ENCODE measurements around the gene EID1.
A peak's percentile ranks its signal among the peaks of the same experiment; 100 is the strongest.

EID1 gene, protein sequence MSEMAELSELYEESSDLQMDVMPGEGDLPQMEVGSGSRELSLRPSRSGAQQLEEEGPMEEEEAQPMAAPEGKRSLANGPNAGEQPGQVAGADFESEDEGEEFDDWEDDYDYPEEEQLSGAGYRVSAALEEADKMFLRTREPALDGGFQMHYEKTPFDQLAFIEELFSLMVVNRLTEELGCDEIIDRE

GRCh38 chr15:48877630-48878595 lies at the start of gene EID1:
Gene EID1 (plus strand): TSS chr15:48878134. CDS start chr15:48878177, 43 bp downstream.
- Histone ChIP-seq H3K4me3 (ENCODE audit: low read length in 2 of 2) (peak within 1 kb of the TSS; percentile 97 to 98), H3K36me3 (ENCODE audit: control insufficient read depth in 2 of 2, insufficient read depth in 2 of 2, low read length in 2 of 2) (no peaks in the 10 kb centered on the region), H3K27me3 (ENCODE audit: control insufficient read depth in 1 of 2, insufficient read depth in 2 of 2, low read length in 2 of 2) (no peaks in the 10 kb centered on the region), H3K4me1 (ENCODE audit: control insufficient read depth, insufficient read depth, low read length) (peaks cover 12% of the 10 kb centered on the region), H3K27ac (ENCODE audit: low read length) (peak within 1 kb of the TSS; percentile 94), H3K9ac (ENCODE audit: low read length in 2 of 2) (peak within 1 kb of the TSS; percentile 94 to 97), H3K9me3 (ENCODE audit: control insufficient read depth in 2 of 2, low read length in 2 of 2) (no peaks in the 10 kb centered on the region)

- Histone ChIP-seq H3K9ac (ENCODE audit: low read length in 2 of 2) (no peak overlapping the region), H3K4me1 (ENCODE audit: control insufficient read depth, insufficient read depth, low read length) (no peaks in the 10 kb centered on the region), H3K36me3 (ENCODE audit: control insufficient read depth in 2 of 2, insufficient read depth in 2 of 2, low read length in 2 of 2) (peaks cover 0 to 1% of the 10 kb centered on the region in 2 donors), H3K27ac (ENCODE audit: low read length) (no peak overlapping the region), H3K9me3 (ENCODE audit: control insufficient read depth in 2 of 2, low read length in 2 of 2) (peaks cover 0 to 5% of the 10 kb centered on the region in 2 donors), H3K4me3 (ENCODE audit: low read length in 2 of 2) (no peak overlapping the region), H3K27me3 (ENCODE audit: control insufficient read depth in 1 of 2, insufficient read depth in 2 of 2, low read length in 2 of 2) (no peaks in the 10 kb centered on the region)
These were observed 49.5 kb upstream of the EID1 start for GRCh38 chr15:48828471-48828870.

DNA sequence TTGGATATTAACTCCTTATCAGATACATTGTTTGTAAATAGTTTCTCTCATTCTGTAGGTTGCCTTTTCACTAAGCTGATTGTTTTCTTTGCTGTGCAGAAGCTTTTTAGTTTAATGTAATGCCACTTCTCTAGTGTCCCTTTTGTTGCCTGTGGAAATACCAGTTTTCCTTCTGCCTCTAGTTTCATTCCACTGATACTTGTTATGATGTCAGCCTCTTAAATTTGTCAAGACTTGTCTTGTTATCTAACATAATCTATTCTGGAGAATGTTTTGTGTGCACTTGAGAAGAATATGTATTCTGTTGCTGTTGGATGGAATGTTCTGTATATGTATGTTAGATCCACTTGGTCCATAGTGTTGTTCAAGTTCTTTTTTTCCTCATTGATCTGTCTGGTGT lies 49.0 kb upstream of the EID1 start:
- Histone ChIP-seq H3K36me3 (ENCODE audit: control insufficient read depth in 2 of 2, insufficient read depth in 2 of 2, low read length in 2 of 2) (peaks cover 0 to 5% of the 10 kb centered on the region in 2 donors), H3K27ac (ENCODE audit: low read length) (no peak overlapping the region), H3K9ac (ENCODE audit: low read length in 2 of 2) (no peak overlapping the region), H3K4me3 (ENCODE audit: low read length in 2 of 2) (no peak overlapping the region), H3K27me3 (ENCODE audit: control insufficient read depth in 1 of 2, insufficient read depth in 2 of 2, low read length in 2 of 2) (no peaks in the 10 kb centered on the region), H3K4me1 (ENCODE audit: control insufficient read depth, insufficient read depth, low read length) (no peaks in the 10 kb centered on the region), H3K9me3 (ENCODE audit: control insufficient read depth in 2 of 2, low read length in 2 of 2) (peaks cover 0 to 6% of the 10 kb centered on the region in 2 donors)

GRCh38 chr15:48832648-48833047 lies 45.3 kb upstream of the EID1 start:
- no peak overlapping the region for H3K27ac ChIP-seq (ENCODE audit: low read length)
- no peak overlapping the region for H3K9ac ChIP-seq (ENCODE audit: low read length in 2 of 2)
- no peak overlapping the region for H3K4me3 ChIP-seq (ENCODE audit: low read length in 2 of 2)
- H3K27me3 ChIP-seq (ENCODE audit: control insufficient read depth in 1 of 2, insufficient read depth in 2 of 2, low read length in 2 of 2), result no peaks in the 10 kb centered on the region
- no peaks in the 10 kb centered on the region for H3K4me1 ChIP-seq (ENCODE audit: control insufficient read depth, insufficient read depth, low read length)
- peaks cover 0 to 5% of the 10 kb centered on the region in 2 donors for H3K36me3 ChIP-seq (ENCODE audit: control insufficient read depth in 2 of 2, insufficient read depth in 2 of 2, low read length in 2 of 2)
- peaks cover 0 to 6% of the 10 kb centered on the region in 2 donors for H3K9me3 ChIP-seq (ENCODE audit: control insufficient read depth in 2 of 2, low read length in 2 of 2)

DNA sequence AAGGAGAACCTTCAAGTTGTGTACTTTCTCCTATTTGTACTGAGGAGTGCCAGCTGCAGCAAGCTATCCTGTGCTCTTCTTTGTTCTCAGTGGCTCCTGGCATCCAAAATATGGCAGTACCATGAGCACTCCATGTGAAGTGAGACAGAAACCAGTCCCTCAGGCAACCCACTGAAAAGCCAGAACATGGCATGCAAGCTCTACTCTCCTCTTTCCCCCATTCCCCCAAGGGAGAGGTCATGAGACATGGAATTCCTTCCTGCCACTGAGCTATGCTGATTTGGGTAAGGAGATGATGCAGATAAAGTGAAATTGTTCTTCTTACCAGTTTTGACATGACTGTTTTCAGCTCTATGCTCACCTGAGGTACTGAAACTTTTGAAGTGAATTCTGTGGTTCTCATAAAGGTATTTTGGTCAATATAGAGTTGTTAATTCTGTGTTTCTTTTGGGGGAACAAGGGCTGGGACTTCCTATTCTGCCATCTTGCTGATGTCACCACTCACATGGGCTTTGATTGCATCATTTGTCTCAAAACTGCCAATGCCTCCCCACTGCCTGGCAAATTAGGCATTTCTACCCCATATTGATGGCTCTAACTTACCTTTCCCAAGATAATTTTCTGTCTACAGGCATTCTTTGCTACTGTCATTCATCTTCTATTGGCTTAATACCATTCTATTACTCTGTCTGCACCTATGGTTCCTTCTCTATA lies 44.3 kb upstream of the EID1 start:
- Histone ChIP-seq H3K4me1 (ENCODE audit: control insufficient read depth, insufficient read depth, low read length) (no peaks in the 10 kb centered on the region), H3K27ac (ENCODE audit: low read length) (no peak overlapping the region)

DNA sequence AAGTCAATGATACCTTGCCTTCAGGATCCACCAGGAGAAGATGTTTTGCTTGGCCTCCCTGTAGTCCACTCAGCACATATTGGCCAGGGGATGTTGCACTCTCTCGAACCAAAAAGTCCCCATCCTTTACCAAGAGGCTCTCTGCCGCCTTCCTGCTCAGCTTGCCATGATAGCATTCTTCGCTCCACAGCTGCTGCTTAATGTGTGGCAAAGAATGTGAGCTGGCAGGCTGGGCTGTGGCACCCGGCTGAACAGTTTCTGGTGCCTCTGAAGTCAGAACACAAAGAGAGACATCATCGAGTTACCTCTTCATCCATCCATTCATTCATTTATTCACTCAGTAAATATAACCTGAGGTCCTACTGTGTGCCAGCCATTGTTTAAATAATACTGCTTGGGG lies 43.2 kb upstream of the EID1 start:
- Histone ChIP-seq H3K9ac (ENCODE audit: low read length in 2 of 2) (no peak overlapping the region), H3K36me3 (ENCODE audit: control insufficient read depth in 2 of 2, insufficient read depth in 2 of 2, low read length in 2 of 2) (peaks cover 0 to 5% of the 10 kb centered on the region in 2 donors), H3K4me1 (ENCODE audit: control insufficient read depth, insufficient read depth, low read length) (no peaks in the 10 kb centered on the region), H3K27me3 (ENCODE audit: control insufficient read depth in 1 of 2, insufficient read depth in 2 of 2, low read length in 2 of 2) (no peaks in the 10 kb centered on the region), H3K4me3 (ENCODE audit: low read length in 2 of 2) (no peak overlapping the region), H3K27ac (ENCODE audit: low read length) (no peak overlapping the region), H3K9me3 (ENCODE audit: control insufficient read depth in 2 of 2, low read length in 2 of 2) (peaks cover 0 to 6% of the 10 kb centered on the region in 2 donors)

More for the DNA sequence above, 44.3 kb upstream of the EID1 start:
- peaks cover 0 to 5% of the 10 kb centered on the region in 2 donors for H3K36me3 ChIP-seq (ENCODE audit: control insufficient read depth in 2 of 2, insufficient read depth in 2 of 2, low read length in 2 of 2)
- no peak overlapping the region for H3K4me3 ChIP-seq (ENCODE audit: low read length in 2 of 2)
- peaks cover 0 to 6% of the 10 kb centered on the region in 2 donors for H3K9me3 ChIP-seq (ENCODE audit: control insufficient read depth in 2 of 2, low read length in 2 of 2)
- H3K9ac ChIP-seq (ENCODE audit: low read length in 2 of 2), result no peak overlapping the region
- H3K27me3 ChIP-seq (ENCODE audit: control insufficient read depth in 1 of 2, insufficient read depth in 2 of 2, low read length in 2 of 2), result no peaks in the 10 kb centered on the region

DNA sequence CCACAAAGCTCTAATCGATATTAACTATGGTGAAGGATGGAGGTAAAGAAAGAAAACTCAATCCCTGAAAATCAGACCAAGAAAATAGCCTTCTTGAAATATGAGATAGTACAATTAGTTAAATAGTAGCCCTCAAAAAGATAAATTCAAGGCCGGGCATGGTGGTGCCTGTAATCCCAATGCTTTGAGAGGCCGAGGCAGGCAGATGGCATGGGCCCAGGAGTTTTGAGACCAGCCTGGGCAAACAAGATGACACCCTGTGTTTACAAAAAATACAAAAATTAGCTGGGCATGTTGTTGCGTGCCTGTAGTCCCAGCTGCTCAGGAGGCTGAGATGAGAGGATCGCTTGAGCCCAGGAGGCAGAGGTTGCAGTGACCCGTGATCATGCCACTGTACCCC lies 35.4 kb upstream of the EID1 start:
- Histone ChIP-seq H3K9ac (ENCODE audit: low read length in 2 of 2) (no peak overlapping the region), H3K4me1 (ENCODE audit: control insufficient read depth, insufficient read depth, low read length) (no peaks in the 10 kb centered on the region), H3K36me3 (ENCODE audit: control insufficient read depth in 2 of 2, insufficient read depth in 2 of 2, low read length in 2 of 2) (no peaks in the 10 kb centered on the region), H3K27me3 (ENCODE audit: control insufficient read depth in 1 of 2, insufficient read depth in 2 of 2, low read length in 2 of 2) (no peaks in the 10 kb centered on the region), H3K4me3 (ENCODE audit: low read length in 2 of 2) (no peak overlapping the region), H3K9me3 (ENCODE audit: control insufficient read depth in 2 of 2, low read length in 2 of 2) (no peaks in the 10 kb centered on the region), H3K27ac (ENCODE audit: low read length) (no peak overlapping the region)

DNA sequence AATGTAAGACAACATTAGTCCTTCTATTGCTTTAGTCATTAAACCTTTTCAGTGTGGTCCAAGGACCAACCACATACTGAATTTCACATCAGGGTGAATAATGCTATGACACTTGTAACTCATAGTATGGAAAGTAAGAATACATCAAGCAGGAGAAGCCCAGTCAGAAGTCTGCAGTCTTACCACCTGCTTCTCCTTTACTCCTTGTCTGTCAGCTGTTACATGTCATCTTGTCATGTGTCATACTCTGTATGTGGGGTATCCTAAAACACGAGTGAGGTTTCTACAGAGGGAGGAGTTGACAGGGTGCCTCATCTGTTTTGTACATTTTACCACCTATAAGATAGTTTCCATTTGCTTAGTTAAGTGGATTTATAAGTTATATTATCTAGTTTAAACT lies 32.8 kb upstream of the EID1 start:
- Histone ChIP-seq H3K36me3 (ENCODE audit: control insufficient read depth in 2 of 2, insufficient read depth in 2 of 2, low read length in 2 of 2) (no peaks in the 10 kb centered on the region), H3K9me3 (ENCODE audit: control insufficient read depth in 2 of 2, low read length in 2 of 2) (no peaks in the 10 kb centered on the region), H3K9ac (ENCODE audit: low read length in 2 of 2) (no peak overlapping the region), H3K27ac (ENCODE audit: low read length) (no peak overlapping the region), H3K4me3 (ENCODE audit: low read length in 2 of 2) (no peak overlapping the region), H3K4me1 (ENCODE audit: control insufficient read depth, insufficient read depth, low read length) (no peaks in the 10 kb centered on the region), H3K27me3 (ENCODE audit: control insufficient read depth in 1 of 2, insufficient read depth in 2 of 2, low read length in 2 of 2) (no peaks in the 10 kb centered on the region)

GRCh38 chr15:48850648-48851047 lies 27.3 kb upstream of the EID1 start:
- no peaks in the 10 kb centered on the region for H3K27me3 ChIP-seq (ENCODE audit: control insufficient read depth in 1 of 2, insufficient read depth in 2 of 2, low read length in 2 of 2)
- peaks cover 2% of the 10 kb centered on the region for H3K4me1 ChIP-seq (ENCODE audit: control insufficient read depth, insufficient read depth, low read length)
- no peaks in the 10 kb centered on the region for H3K36me3 ChIP-seq (ENCODE audit: control insufficient read depth in 2 of 2, insufficient read depth in 2 of 2, low read length in 2 of 2)
- H3K9me3 ChIP-seq (ENCODE audit: control insufficient read depth in 2 of 2, low read length in 2 of 2), result no peaks in the 10 kb centered on the region
- no peak overlapping the region for H3K27ac ChIP-seq (ENCODE audit: low read length)
- H3K9ac ChIP-seq (ENCODE audit: low read length in 2 of 2), result no peak overlapping the region
- H3K4me3 ChIP-seq (ENCODE audit: low read length in 2 of 2), result no peak overlapping the region

DNA sequence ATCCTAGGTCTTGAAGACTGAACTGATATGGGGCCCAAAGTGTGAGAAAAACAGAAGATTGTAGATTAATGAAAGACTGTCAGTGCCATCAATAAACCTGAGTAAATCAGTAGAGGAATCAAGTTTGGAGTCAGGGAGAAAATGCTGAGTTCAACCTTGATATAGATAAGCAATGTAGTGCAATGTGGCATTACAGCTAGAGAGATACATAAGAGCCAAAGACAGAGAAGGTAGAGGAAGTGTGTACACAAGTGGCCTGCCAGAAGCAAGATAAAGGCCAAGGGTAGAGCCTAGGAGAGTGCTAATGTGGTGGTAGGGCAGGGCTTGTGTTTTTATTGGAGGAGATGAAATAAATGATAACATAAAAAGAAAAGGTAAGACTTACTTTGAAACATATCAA lies 26.0 kb upstream of the EID1 start:
- Histone ChIP-seq H3K9ac (ENCODE audit: low read length in 2 of 2) (no peak overlapping the region), H3K4me3 (ENCODE audit: low read length in 2 of 2) (no peak overlapping the region), H3K27me3 (ENCODE audit: control insufficient read depth in 1 of 2, insufficient read depth in 2 of 2, low read length in 2 of 2) (no peaks in the 10 kb centered on the region), H3K27ac (ENCODE audit: low read length) (no peak overlapping the region), H3K36me3 (ENCODE audit: control insufficient read depth in 2 of 2, insufficient read depth in 2 of 2, low read length in 2 of 2) (no peaks in the 10 kb centered on the region), H3K4me1 (ENCODE audit: control insufficient read depth, insufficient read depth, low read length) (peaks cover 2% of the 10 kb centered on the region), H3K9me3 (ENCODE audit: control insufficient read depth in 2 of 2, low read length in 2 of 2) (no peaks in the 10 kb centered on the region)
